HT1080 (cell line): ENCODE measurements around the gene CDC73. TPM values are rescaled to one million over a fixed set of nuclear protein-coding genes. Genes with fewer than 3 reads are reported as not detected.

Experiments
- DNase-seq: peaks from one replicate; pipeline ENCODE4 v3.0.0-alpha.2; 2015; ENCODE audit warnings: low read depth
- polyA plus RNA-seq, 2 experiments: library from polyadenylated mRNA; depleted of rRNA; stranded (reverse); fragments of >200 nt; gene quantifications; 2 replicates each; pipeline ENCODE4 v1.2.3, GENCODE V29; 2015
- total RNA-seq: library from RNA; depleted of rRNA; stranded (reverse); fragments of >200 nt; shearing (Covaris generic); gene quantifications from 2 replicates; pipeline ENCODE4 v1.2.3, GENCODE V29; 2014; rRNA removed

CDC73 gene
- 16.0 and 23.6 TPM in 2 replicates for total RNA-seq
- 31.3 and 33.3 TPM in 2 replicates for polyA plus RNA-seq (2015; cell fraction: cytosol; rRNA removed)
- 24.6 and 24.8 TPM in 2 replicates for polyA plus RNA-seq (2015; cell fraction: nucleus; rRNA removed)

DNA sequence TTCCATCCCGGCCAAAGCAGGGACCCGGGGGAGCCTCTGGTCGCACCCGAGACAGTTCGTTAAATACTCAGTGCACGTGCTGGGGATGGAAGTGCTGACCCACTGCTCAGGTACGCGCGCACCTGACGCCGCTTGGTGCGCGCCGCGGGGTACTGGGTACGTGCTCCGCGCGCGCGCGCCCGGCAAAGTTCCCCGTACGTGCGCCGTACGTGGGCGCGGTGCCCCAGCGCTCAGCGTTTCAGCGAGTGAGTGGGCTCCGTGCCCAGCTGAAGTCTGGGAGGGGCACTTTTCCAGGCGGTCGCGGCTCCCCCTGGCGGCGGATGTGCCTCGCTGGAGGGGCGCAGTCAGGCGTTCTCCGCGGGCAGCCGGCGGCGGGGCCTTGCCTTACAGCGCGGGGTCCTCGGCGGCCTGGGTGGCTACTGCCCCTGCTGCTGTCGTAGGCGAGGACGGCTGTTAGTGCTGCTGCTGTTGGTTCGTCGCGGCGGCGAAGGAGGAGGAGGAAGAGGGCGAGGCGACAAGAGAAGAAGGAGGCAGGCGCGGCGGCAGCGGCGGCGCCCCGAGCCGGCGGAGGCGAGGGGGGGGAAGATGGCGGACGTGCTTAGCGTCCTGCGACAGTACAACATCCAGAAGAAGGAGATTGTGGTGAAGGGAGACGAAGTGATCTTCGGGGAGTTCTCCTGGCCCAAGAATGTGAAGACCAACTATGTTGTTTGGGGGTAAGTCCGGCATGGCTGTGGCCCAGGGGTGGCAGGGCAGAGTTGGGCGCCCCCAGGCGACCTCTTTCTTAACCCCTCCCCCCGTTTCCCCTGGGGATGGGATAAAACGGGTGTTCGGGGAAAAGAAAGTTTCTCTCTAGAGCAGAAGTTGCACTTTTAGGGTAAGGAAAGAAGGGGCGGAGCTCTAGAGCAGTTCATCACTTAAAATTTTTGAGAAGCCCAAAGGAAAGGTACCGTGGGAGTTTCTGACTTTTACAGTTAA, at the start of gene CDC73:
Gene CDC73 (plus strand): TSS at position 416 of the 978 bp plus-strand sequence. CDS start 170 bp downstream, at position 586.
- DNase-seq: peak; percentile 97

GRCh38 chr1:193077991-193078390, 43.8 kb upstream of the CDC73 start:
- DNase-seq: no peak

DNA sequence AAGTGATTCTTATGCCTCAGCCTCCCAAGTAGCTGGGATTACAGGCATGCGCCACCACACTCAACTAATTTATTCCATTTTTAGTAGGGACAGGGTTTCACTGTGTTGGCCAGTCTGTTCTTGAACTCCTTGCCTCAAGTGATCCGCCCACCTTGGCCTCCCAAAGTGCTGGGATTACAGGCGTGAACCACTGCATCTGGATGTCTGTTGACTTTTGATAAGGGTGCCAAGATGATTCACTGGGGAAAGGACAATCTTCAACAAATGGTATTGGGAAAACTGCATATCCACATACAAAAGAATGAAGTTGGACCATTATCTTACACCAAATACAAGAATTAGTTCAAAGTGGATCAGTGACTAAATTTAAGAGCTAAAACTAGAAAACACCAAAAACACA, 42.6 kb upstream of the CDC73 start:
- DNase-seq: no peak

DNA sequence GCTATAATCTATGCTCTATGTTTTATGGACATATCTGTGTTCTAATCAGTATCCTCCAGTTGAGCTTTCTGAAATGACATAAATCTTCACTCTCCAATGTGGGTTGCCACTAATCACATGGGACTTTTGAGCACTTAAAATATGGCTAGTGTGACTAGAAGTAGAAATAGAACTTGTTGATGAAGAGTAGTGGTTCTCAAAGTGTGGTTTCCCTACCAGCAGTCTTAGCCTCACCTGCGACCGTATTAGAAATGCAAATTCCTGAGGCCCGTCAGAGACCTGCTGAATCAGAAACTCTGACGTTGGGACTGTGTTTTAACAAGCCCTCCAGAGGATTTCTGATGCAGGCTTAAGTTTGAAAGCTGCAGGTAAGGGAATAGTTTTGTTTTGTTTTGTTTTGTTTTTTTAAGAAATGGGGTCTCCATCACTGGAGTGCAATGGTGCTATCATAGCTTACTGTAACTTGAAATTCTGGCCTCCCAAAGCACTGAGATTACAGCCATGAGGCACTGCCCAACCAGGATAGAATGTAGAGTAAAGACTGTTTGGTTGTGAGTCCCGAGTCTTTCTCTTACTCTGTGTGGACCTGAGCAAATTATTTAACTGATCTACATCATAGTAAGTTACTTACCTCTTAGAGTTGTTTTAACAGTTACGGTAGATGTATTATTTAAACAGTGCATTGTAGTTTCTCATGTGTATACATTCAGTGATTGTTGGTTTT, 38.3 kb upstream of the CDC73 start:
- no peak for DNase-seq

GRCh38 chr1:193085263-193085662, 36.6 kb upstream of the CDC73 start:
- no peak for DNase-seq

GRCh38 chr1:193086342-193086741, 35.5 kb upstream of the CDC73 start:
- DNase-seq: no peak

- DNase-seq: no peak
Observed at GRCh38 chr1:193087893-193088292, 33.9 kb upstream of the CDC73 start.

GRCh38 chr1:193090865-193091264, 31.0 kb upstream of the CDC73 start:
- DNase-seq: no peak

GRCh38 chr1:193094112-193094511, 27.7 kb upstream of the CDC73 start:
- no peak for DNase-seq

GRCh38 chr1:193102662-193103061, 19.2 kb upstream of the CDC73 start:
- no peak for DNase-seq

DNA sequence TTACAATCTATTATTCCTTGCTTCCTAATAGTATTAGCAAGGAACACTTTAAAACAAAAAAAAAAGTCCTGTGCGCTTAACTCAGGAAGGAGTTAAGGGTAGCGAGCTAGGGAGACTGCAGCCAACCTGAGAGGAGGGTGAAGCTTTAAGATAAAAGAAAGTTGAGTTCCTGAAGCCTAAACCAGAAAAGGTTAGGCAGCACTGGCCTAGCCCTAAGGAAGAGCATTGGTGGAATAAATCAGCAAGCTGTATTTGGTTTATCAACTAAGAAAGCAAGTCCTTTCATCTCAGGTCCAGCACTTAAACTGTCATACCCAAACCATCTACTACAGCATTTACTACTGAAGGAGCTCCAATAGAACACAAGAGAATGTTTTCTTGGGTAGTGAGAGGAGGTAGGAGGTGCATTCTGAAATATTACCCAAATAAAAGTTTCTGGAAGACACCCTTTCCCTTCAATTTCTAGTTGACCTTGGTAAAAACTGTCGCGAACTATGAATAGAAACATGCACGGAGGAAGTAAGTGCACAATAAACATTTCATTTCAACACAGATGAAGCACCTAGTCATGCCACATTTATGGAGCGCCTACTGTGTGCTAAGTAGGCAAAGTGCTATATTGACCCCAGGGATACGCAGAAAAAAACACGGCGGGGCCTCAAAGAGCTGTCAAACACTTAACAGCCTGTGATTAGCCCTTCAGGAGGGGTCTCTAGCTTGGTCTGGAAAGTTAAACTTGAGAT, 17.9 kb upstream of the CDC73 start:
- DNase-seq: no peak

GRCh38 chr1:193104502-193104906, 17.3 kb upstream of the CDC73 start:
- DNase-seq: no peak

DNA sequence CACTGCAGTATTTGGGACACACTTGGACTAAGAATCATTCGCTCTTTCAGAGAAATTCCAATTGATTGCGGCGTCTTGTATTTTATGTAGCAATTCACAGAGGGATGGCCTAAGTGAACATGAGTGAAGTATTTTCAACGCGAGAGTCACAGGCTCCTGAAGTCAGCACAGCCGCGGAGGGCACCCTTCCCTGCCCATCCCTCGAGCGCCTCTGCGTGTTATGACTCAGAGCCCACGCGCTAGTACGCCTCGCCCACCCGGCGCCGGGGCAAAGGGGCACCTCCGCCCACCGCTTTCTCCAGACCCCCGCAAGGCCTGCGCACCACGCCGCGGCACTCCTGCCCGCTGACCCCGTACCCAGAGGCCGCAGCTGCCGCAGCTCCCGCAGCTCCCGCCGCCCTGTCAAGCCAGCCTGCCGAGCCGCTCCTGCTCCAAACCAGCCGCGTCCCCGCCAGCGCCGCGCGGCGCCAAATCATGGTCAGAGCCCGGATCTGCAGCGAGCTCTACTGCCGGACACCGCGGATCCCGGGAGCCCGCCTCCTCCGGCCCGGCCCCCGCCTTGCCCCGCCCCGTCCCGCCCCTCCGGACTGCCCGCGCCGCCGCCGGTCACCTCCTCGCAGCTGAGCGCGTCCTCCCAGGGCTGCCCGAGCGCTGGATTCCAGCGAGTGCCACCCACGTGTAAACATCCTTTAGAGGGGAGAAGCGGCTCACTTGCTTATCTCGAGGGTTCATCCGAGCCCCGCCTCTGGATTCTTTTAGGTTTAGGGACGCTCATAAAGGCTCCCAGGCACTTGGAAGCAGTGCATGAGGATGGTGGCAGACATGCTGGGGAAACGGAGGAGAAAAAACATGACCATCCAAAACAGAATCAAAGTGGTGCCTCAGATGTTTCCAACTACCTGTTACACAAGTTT, 16.7 kb upstream of the CDC73 start, which contains the start of gene GLRX2:
Gene GLRX2 (minus strand): TSS at position 508 of the 914 bp plus-strand sequence. CDS start 32 bp downstream, at position 476.
- peak; percentile 77 for DNase-seq

DNA sequence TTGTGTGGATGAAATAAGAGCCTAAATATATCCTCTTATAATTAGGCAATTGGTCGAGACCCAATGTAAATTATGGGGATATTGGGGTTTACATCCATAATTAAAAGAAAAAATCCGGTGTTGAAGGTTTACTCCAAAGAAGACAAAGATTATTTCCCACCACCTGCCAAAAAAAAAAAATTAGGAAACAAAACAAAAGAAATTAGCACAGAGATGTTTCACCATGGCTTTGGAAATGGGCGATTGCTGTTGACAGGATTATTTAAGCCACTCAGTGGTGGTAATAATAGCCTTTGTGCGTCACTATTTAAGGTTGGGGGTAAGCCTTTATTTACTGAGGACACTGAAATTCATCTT, 16.0 kb upstream of the CDC73 start:
- no peak for DNase-seq

DNA sequence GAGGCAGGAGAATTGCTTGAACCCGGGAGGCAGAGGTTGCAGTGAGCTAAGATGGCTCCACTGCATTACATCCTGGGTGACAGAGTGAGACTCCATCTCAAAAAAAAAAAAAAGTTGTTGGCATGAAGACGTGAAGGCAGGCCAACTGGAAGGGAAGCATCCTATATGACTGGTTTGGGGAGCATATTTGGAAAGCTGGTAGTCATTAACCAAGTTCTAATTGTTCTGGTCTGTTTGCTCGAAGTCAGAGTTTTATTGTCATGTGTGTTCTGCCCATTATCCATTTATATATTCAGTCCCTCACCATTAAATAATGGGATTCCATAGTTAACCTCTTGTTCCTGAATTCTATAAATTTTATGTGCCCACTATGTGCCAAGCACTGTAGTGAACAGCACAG, 13.4 kb upstream of the CDC73 start:
- no peak for DNase-seq

DNA sequence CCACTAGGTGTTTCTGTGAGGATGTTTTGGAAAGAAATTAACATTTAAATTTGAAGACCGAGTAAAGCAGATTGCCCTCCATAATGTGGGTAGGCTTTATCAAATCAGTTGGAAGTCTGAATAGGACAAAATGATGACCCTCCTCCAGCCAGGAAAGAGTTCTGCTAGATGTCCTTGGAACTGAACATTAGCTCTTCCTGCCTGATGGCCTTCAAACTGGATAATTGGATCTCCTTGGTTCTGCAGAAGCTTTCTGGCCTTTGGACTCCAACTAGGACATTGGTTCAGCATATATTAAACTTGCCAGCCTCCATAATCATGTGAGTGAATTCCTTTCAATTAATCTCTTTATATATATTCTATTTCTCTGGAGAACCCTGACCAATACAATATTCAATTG, 12.2 kb upstream of the CDC73 start:
- DNase-seq: no peak

DNA sequence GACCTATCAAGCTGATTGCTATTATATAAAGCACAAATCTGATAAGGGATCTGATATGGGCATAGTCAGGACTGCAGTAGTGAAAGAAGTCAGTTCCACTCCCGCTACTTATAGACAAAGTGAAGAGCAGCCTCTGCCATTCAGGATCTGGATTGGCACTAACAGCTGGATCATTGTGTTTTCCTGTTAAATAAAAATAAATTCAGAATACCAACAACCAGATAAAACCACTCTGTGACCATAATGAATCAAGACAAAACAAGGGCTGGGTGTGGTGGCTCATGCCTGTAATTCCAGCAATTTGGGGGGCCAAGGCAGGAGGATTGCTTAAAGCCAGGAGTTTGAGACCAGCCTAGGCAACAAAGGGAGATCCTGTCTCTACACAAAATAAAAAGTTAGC, 11.6 kb upstream of the CDC73 start:
- no peak for DNase-seq

DNA sequence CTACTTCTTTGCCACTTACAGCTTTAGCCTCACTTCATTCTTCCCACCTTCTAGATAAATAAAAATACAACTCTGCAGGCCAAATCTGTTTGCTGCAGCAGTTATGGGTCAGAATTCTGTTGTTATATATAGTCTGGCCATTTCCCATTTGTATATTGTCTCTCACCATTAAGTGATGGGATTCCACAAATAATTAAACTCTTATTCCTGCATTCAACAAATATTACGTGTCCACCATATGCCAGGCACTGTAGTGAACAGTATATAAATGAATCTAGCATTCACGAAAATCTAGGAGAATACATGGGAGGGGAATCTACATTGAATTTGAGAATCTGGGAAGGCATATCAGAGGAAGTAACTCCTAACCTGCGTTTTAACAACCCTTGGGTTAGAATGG, 11.0 kb upstream of the CDC73 start:
- no peak for DNase-seq

DNA sequence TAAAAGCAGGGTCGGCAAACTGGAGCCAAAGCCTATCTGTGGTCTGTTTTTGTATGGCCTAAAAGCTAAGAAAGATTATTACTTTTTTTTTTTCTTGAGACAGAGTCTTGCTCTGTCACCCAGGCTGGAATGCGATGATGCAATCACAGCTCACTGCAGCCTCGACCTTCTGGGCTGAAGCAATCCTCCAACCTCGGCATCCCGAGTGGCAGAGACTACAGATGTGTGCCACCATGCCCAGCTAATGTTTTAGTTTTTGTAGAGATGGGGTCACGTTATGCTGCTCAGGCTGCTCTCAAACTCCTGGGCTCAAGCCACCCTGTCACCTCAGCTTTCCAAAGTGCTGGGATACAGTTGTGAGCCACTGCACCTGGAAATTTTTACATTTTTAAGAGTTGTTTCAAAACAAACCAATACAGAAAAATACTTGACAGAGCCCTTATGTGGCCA, 10.2 kb upstream of the CDC73 start:
- peak; percentile 84 for DNase-seq
